Mesenchymal stem cell (in vitro differentiated cells and primary cell): ENCODE data around the gene KIF2A.

Experiments used
- DNase-seq: peaks from one replicate; pipeline ENCODE4 v3.0.0-alpha.2; 2013
- H2AFZ ChIP-seq: one replicate; pipeline ENCODE4 v1.6.1; 2013; ENCODE audit warnings: low read depth, mild to moderate bottlenecking, control low read depth, inconsistent platforms, low read length, moderate library complexity
- H2AK5ac ChIP-seq: 2 replicates; pipeline ENCODE4 v1.6.1; 2013; ENCODE audit warnings: low read length, moderate library complexity, mild to moderate bottlenecking, inconsistent platforms; ENCODE audit not compliant: severe bottlenecking
- H2BK120ac ChIP-seq: one replicate; pipeline ENCODE4 v1.6.1; 2013; ENCODE audit warnings: low read depth, mild to moderate bottlenecking, inconsistent platforms, low read length, moderate library complexity
- H2BK12ac ChIP-seq, 2 experiments: one replicate each; pipeline ENCODE4 v1.6.1; 2013; ENCODE audit warnings: inconsistent platforms in 2 of 2, low read length in 2 of 2, mild to moderate bottlenecking in 2 of 2, moderate library complexity in 2 of 2, control low read depth in 1 of 2
- H2BK15ac ChIP-seq: one replicate; pipeline ENCODE4 v1.6.1; 2013; ENCODE audit warnings: mild to moderate bottlenecking, low read depth, inconsistent platforms; ENCODE audit not compliant: poor library complexity, severe bottlenecking
- H2BK5ac ChIP-seq: 2 replicates; pipeline ENCODE4 v1.6.1; 2013; ENCODE audit warnings: low read depth, mild to moderate bottlenecking, low read length, control low read depth, inconsistent platforms; ENCODE audit not compliant: poor library complexity, severe bottlenecking
- H3K14ac ChIP-seq, 2 experiments: one replicate each; pipeline ENCODE4 v1.6.1; 2013; ENCODE audit warnings: inconsistent platforms in 2 of 2, low read length in 2 of 2, control low read depth in 1 of 2, mild to moderate bottlenecking in 1 of 2, moderate library complexity in 1 of 2
- H3K18ac ChIP-seq, 2 experiments: one replicate each; pipeline ENCODE4 v1.6.1; 2013; ENCODE audit warnings: inconsistent platforms in 2 of 2, low read length in 2 of 2, control low read depth in 1 of 2, low read depth in 1 of 2, mild to moderate bottlenecking in 1 of 2
- H3K23ac ChIP-seq, 2 experiments: one replicate each; pipeline ENCODE4 v1.6.1; 2013; ENCODE audit warnings: inconsistent platforms in 2 of 2, low read length in 2 of 2, mild to moderate bottlenecking in 2 of 2, moderate library complexity in 2 of 2, control low read depth in 1 of 2
- H3K27ac ChIP-seq: 2 replicates; pipeline ENCODE4 v1.5.1; 2013; ENCODE audit warnings: mild to moderate bottlenecking, moderate library complexity, low read length, control low read depth, inconsistent platforms; ENCODE audit not compliant: poor library complexity, severe bottlenecking
- H3K27me3 ChIP-seq, 2 experiments: 2 replicates each; pipeline versions ENCODE4 v1.6.1 to v1.7.0; 2013; ENCODE audit warnings: low read length in 2 of 2, mild to moderate bottlenecking in 2 of 2, moderate library complexity in 2 of 2, control low read depth in 1 of 2, inconsistent platforms in 1 of 2; ENCODE audit not compliant: control insufficient read depth in 1 of 2, insufficient read depth in 1 of 2
- H3K36me3 ChIP-seq, 2 experiments: 2 replicates each; pipeline versions ENCODE4 v1.6.1 to v1.7.0; 2013; ENCODE audit warnings: low read length in 2 of 2, control low read depth in 1 of 2, inconsistent platforms in 1 of 2, low read depth in 1 of 2, mild to moderate bottlenecking in 1 of 2; ENCODE audit not compliant: insufficient read depth in 2 of 2, control insufficient read depth in 1 of 2
- H3K4ac ChIP-seq, 2 experiments: one replicate each; pipeline ENCODE4 v1.6.1; 2013; ENCODE audit warnings: inconsistent platforms in 2 of 2, low read length in 2 of 2, mild to moderate bottlenecking in 2 of 2, moderate library complexity in 2 of 2, control low read depth in 1 of 2, low read depth in 1 of 2
- H3K4me1 ChIP-seq: 2 replicates; pipeline ENCODE4 v1.6.1; 2013; ENCODE audit warnings: low read depth, low read length, control low read depth; ENCODE audit not compliant: control insufficient read depth, insufficient read depth
- H3K4me2 ChIP-seq: 2 replicates; pipeline ENCODE4 v1.6.1; 2013; ENCODE audit warnings: low read length, mild to moderate bottlenecking, inconsistent platforms; ENCODE audit not compliant: poor library complexity, severe bottlenecking
- H3K4me3 ChIP-seq, 2 experiments: 2 replicates each; pipeline versions ENCODE4 v1.5.1 to v1.7.0; 2013; ENCODE audit warnings: low read length in 2 of 2, mild to moderate bottlenecking in 2 of 2, control low read depth in 1 of 2, low read depth in 1 of 2; ENCODE audit not compliant: insufficient read depth in 1 of 2
- H3K79me1 ChIP-seq: replicated peaks from 2 replicates; pipeline ENCODE4 v1.6.1; 2013; ENCODE audit warnings: mild to moderate bottlenecking, control low read depth, low read length, inconsistent platforms; ENCODE audit not compliant: poor library complexity, severe bottlenecking
- H3K9ac ChIP-seq: 2 replicates; pipeline ENCODE4 v1.7.0; 2013; ENCODE audit warnings: mild to moderate bottlenecking, low read length, moderate library complexity
- H3K9me3 ChIP-seq: 2 replicates; pipeline ENCODE4 v1.7.0; 2013; ENCODE audit warnings: mild to moderate bottlenecking, low read length; ENCODE audit not compliant: control insufficient read depth
- H4K8ac ChIP-seq: one replicate; pipeline ENCODE4 v1.6.1; 2013; ENCODE audit warnings: inconsistent platforms, mild to moderate bottlenecking, low read length, moderate library complexity
- H4K91ac ChIP-seq: one replicate; pipeline ENCODE4 v1.6.1; 2013; ENCODE audit warnings: mild to moderate bottlenecking, low read length, inconsistent platforms
- WGBS: methylation state at CpG from one replicate; pipeline ENCODE4 v1.1.7; 2013; ENCODE audit warnings: mixed read lengths; 5-methylcytosine and 5-hydroxymethylcytosine counted together

The KIF2A gene

GRCh38 chr5:62283005-62283404 is 23.0 kb upstream of the KIF2A start:
- H3K4me3 ChIP-seq, result no peak overlapping the region
- H3K27ac ChIP-seq, result no peak overlapping the region
- no peak overlapping the region for H4K91ac ChIP-seq
- H4K8ac ChIP-seq, result no peak overlapping the region
- no peaks in the 10 kb centered on the region for H3K4me1 ChIP-seq
- H3K9ac ChIP-seq, result no peak overlapping the region
- H3K23ac ChIP-seq, result no peak overlapping the region
- no peak overlapping the region for H3K4ac ChIP-seq
- H3K79me1 ChIP-seq, result no peaks in the 10 kb centered on the region
- no peaks in the 10 kb centered on the region for H3K36me3 ChIP-seq
- no peak overlapping the region for H3K14ac ChIP-seq
- no peak overlapping the region for H2BK12ac ChIP-seq
- H2BK15ac ChIP-seq, result no peak overlapping the region
- no peak overlapping the region for H3K18ac ChIP-seq
- DNase-seq, result no peak
- no peak overlapping the region for H2BK120ac ChIP-seq
- H2BK5ac ChIP-seq, result no peak overlapping the region
- H3K9me3 ChIP-seq, result no peaks in the 10 kb centered on the region
- no peak overlapping the region for H2AFZ ChIP-seq
- H3K4me2 ChIP-seq, result no peak overlapping the region
- no peak overlapping the region for H2AK5ac ChIP-seq
- peaks cover 1 to 7% of the 10 kb centered on the region in 2 experiments for H3K27me3 ChIP-seq

- Histone ChIP-seq H3K9ac (no peak overlapping the region), H2AK5ac (no peak overlapping the region), H3K9me3 (no peaks in the 10 kb centered on the region), H3K4me2 (no peak overlapping the region), H3K4me1 (no peaks in the 10 kb centered on the region), H2BK5ac (no peak overlapping the region), H4K8ac (no peak overlapping the region), H3K4me3 (no peak overlapping the region), H3K27me3 (peaks cover 6 to 9% of the 10 kb centered on the region in 2 experiments), H3K27ac (no peak overlapping the region), H3K23ac (no peak overlapping the region), H3K36me3 (no peaks in the 10 kb centered on the region), H3K79me1 (no peaks in the 10 kb centered on the region), H2AFZ (no peak overlapping the region), H3K4ac (no peak overlapping the region), H2BK15ac (no peak overlapping the region), H3K14ac (no peak overlapping the region), H2BK120ac (no peak overlapping the region), H2BK12ac (no peak overlapping the region), H4K91ac (no peak overlapping the region), H3K18ac (no peak overlapping the region)
- no peak for DNase-seq
- 69% methylated on average over 2 of the region's 2 CpGs for WGBS
Measured at GRCh38 chr5:62283861-62284260, 22.1 kb upstream of the KIF2A start.

GRCh38 chr5:62284946-62285891 is 20.8 kb upstream of the KIF2A start:
- Histone ChIP-seq H4K8ac (no peak overlapping the region), H3K4me1 (no peaks in the 10 kb centered on the region), H3K14ac (no peak overlapping the region), H3K23ac (no peak overlapping the region), H3K4ac (no peak overlapping the region), H3K9ac (no peak overlapping the region), H2BK12ac (no peak overlapping the region), H3K79me1 (no peaks in the 10 kb centered on the region), H3K4me2 (no peak overlapping the region), H2BK120ac (no peak overlapping the region), H2BK15ac (no peak overlapping the region), H3K4me3 (no peak overlapping the region), H2AFZ (no peak overlapping the region), H3K36me3 (no peaks in the 10 kb centered on the region), H3K27ac (no peak overlapping the region), H3K9me3 (no peaks in the 10 kb centered on the region), H2AK5ac (no peak overlapping the region), H3K27me3 (peaks cover 6 to 9% of the 10 kb centered on the region in 2 experiments), H2BK5ac (no peak overlapping the region), H3K18ac (no peak overlapping the region), H4K91ac (no peak overlapping the region)
- 80% methylated on average over 5 of the region's 6 CpGs for WGBS
- DNase-seq, result no peak

GRCh38 chr5:62286834-62287233 is 19.2 kb upstream of the KIF2A start:
- DNase-seq, result no peak
- Histone ChIP-seq H2BK15ac (no peak overlapping the region), H3K23ac (no peak overlapping the region), H2AK5ac (no peak overlapping the region), H3K27ac (no peak overlapping the region), H3K27me3 (peaks cover 6 to 9% of the 10 kb centered on the region in 2 experiments), H4K8ac (no peak overlapping the region), H3K14ac (no peak overlapping the region), H3K4me1 (no peaks in the 10 kb centered on the region), H3K18ac (no peak overlapping the region), H3K4me3 (no peak overlapping the region), H3K9ac (no peak overlapping the region), H2BK120ac (no peak overlapping the region), H3K9me3 (no peaks in the 10 kb centered on the region), H2AFZ (no peak overlapping the region), H2BK5ac (no peak overlapping the region), H3K36me3 (no peaks in the 10 kb centered on the region), H3K4me2 (no peak overlapping the region), H2BK12ac (no peak overlapping the region), H4K91ac (no peak overlapping the region), H3K4ac (no peak overlapping the region), H3K79me1 (no peaks in the 10 kb centered on the region)
- 58% methylated on average over 2 of the region's 3 CpGs for WGBS
